HepG2 (cell line): ENCODE data around the gene PMVK. TPM values are rescaled to one million over a fixed set of nuclear protein-coding genes. Genes with fewer than 3 reads are reported as not detected.

ENCODE experiments used
- ARNT2 ChIP-seq: sonication (generic); formaldehyde crosslinking; IDR thresholded peaks from 2 replicates; pipeline ENCODE4 v1.8.0; 2022; ENCODE audit warnings: mild to moderate bottlenecking, low read depth, missing genetic modification reagents, moderate library complexity
- FOXJ3 ChIP-seq: sonication (generic); formaldehyde crosslinking; IDR thresholded peaks from 2 replicates; pipeline ENCODE4 v1.4.0; 2020; ENCODE audit warnings: missing genetic modification reagents, mild to moderate bottlenecking, borderline replicate concordance
- JDP2 ChIP-seq: sonication (generic); formaldehyde crosslinking; IDR thresholded peaks from 2 replicates; pipeline ENCODE4 v1.8.1; 2022; ENCODE audit warnings: missing genetic modification reagents, borderline replicate concordance
- MIXL1 ChIP-seq: IDR thresholded peaks from 2 replicates; pipeline ENCODE4 v1.6.1; 2016
- NPAS2 ChIP-seq: sonication (generic); formaldehyde crosslinking; IDR thresholded peaks from 2 replicates; pipeline ENCODE4 v1.8.0; 2022; ENCODE audit warnings: mild to moderate bottlenecking, missing genetic modification reagents, borderline replicate concordance
- ZKSCAN1 ChIP-seq: fragments of 150-350 bp; IDR thresholded peaks from 2 replicates; pipeline ENCODE4 v1.6.1; 2014; ENCODE audit warnings: low read length
- ZNF3 ChIP-seq: IDR thresholded peaks from 2 replicates; pipeline ENCODE4 v1.7.0; 2017; ENCODE audit warnings: inconsistent platforms
- ZNF556 ChIP-seq: sonication (generic); formaldehyde crosslinking; IDR thresholded peaks from 2 replicates; pipeline ENCODE4 v1.4.0; 2020; ENCODE audit warnings: mild to moderate bottlenecking, missing genetic modification reagents, borderline replicate concordance
- ZNF83 ChIP-seq: sonication (generic); formaldehyde crosslinking; IDR thresholded peaks from 2 replicates; pipeline ENCODE4 v1.4.0; 2020; ENCODE audit warnings: missing genetic modification reagents, mild to moderate bottlenecking, borderline replicate concordance
- ZNF841 ChIP-seq: sonication (generic); formaldehyde crosslinking; IDR thresholded peaks from 2 replicates; pipeline ENCODE4 v1.8.1; 2023; ENCODE audit warnings: missing genetic modification reagents, borderline replicate concordance
- polyA plus RNA-seq, 8 experiments: library from polyadenylated mRNA; depleted of rRNA in 3 of 8; stranded (reverse) in 7 of 8; unstranded in 1 of 8; fragments of >200 nt; fragmentation: Illumina TruSeq in 4 of 8; extraction: Trizol in 4 of 8; gene quantifications; 2 replicates each; pipeline versions ENCODE4 v1.2.1 to v1.2.3, GENCODE V29; 2011 to 2016; ENCODE audit warnings: low read depth in 4 of 8, missing spikeins in 1 of 8, mixed read lengths in 1 of 8; ENCODE audit not compliant: insufficient read depth in 1 of 8
- total RNA-seq, 5 experiments: library from RNA; depleted of rRNA; stranded (reverse); fragments of >200 nt; fragmentation: Illumina TruSeq; extraction: Trizol; gene quantifications; 2 replicates each; pipeline ENCODE4 v1.2.3, GENCODE V29; 2016; ENCODE audit warnings: low read depth in 1 of 5
- TF ChIP-seq, protein P1 (sequence below): sonication (generic); formaldehyde crosslinking; IDR thresholded peaks from 2 replicates; pipeline ENCODE4 v1.4.0; 2020; ENCODE audit warnings: missing genetic modification reagents
- TF ChIP-seq, protein P2 (sequence below): IDR thresholded peaks from 2 replicates; pipeline ENCODE4 v1.6.1; 2012; ENCODE audit warnings: inconsistent platforms
- TF ChIP-seq, protein P3 (sequence below): sonication (generic); formaldehyde crosslinking; IDR thresholded peaks from 2 replicates; pipeline ENCODE4 v1.5.0; 2020; ENCODE audit warnings: missing genetic modification reagents
- TF ChIP-seq, protein P4 (sequence below): conservative IDR thresholded peaks from 2 replicates; pipeline ENCODE4 v1.6.1; 2018; ENCODE audit warnings: missing genetic modification reagents
- TF ChIP-seq, protein P5 (sequence below): sonication (generic); formaldehyde crosslinking; IDR thresholded peaks from 2 replicates; pipeline ENCODE4 v1.8.1; 2023; ENCODE audit warnings: mild to moderate bottlenecking, missing genetic modification reagents
- TF ChIP-seq, protein P6 (sequence below): sonication (generic); formaldehyde crosslinking; IDR thresholded peaks from 2 replicates; pipeline ENCODE4 v1.4.0; 2020; ENCODE audit warnings: missing genetic modification reagents
- TF ChIP-seq, protein P7 (sequence below): sonication (generic); formaldehyde crosslinking; IDR thresholded peaks from 2 replicates; pipeline ENCODE4 v1.4.0; 2020; ENCODE audit warnings: mild to moderate bottlenecking, missing genetic modification reagents
- TF ChIP-seq, protein P8 (sequence below): sonication (generic); formaldehyde crosslinking; IDR thresholded peaks from 2 replicates; pipeline ENCODE4 v1.4.0; 2020; ENCODE audit warnings: mild to moderate bottlenecking, missing genetic modification reagents

The PMVK gene
- total and polyA plus RNA-seq, 2 of the 13 experiments (the other 11 are each of a cell fraction or from before 2014, with no cell fraction given): 3.9 to 12.6 TPM

DNA sequence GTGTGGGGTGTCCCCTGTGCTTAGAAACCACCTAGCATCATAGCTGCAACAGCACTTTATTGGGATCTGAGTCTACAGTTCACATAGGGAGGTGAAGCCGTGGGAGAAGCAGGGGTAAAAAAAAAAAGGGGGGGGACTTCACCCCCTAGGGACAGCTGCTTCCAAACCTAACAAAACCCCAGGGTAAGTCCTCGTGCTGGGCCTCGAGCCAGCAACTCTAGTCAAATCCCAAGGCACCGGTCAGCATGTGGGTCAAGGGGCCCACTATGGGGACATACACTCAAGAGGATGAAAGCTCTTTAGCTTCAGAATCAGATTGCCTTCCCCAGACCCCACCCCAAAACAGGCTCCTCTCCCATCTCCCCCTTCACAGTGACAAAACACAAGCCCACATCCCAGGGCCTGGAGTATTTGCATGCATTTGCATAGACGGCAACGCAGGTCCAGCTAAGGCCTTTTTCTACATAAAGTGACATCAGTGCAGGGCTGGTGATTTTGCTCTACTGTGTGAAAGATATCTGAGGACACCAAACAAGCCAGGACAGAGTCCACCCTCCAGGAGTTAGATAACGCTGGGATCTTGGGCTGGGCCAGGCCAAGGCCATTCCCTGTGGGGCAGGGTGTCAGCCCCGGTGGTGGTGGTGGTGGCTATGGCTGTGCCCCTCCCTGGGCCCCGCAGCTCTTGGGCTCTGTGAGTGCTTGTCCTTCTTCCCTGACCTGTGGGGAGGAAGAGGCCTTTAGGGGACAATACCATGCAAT lies 8.1 kb upstream of the PMVK start (continued):
- TF ChIP-seq, protein P1, sequence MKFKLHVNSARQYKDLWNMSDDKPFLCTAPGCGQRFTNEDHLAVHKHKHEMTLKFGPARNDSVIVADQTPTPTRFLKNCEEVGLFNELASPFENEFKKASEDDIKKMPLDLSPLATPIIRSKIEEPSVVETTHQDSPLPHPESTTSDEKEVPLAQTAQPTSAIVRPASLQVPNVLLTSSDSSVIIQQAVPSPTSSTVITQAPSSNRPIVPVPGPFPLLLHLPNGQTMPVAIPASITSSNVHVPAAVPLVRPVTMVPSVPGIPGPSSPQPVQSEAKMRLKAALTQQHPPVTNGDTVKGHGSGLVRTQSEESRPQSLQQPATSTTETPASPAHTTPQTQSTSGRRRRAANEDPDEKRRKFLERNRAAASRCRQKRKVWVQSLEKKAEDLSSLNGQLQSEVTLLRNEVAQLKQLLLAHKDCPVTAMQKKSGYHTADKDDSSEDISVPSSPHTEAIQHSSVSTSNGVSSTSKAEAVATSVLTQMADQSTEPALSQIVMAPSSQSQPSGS (CRISPR knock-in tag): peak; percentile 68; the same call in 1 of the 2 replicates
- TF ChIP-seq, protein P2, sequence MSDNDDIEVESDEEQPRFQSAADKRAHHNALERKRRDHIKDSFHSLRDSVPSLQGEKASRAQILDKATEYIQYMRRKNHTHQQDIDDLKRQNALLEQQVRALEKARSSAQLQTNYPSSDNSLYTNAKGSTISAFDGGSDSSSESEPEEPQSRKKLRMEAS: peak; percentile 83
- TF ChIP-seq, protein P3, sequence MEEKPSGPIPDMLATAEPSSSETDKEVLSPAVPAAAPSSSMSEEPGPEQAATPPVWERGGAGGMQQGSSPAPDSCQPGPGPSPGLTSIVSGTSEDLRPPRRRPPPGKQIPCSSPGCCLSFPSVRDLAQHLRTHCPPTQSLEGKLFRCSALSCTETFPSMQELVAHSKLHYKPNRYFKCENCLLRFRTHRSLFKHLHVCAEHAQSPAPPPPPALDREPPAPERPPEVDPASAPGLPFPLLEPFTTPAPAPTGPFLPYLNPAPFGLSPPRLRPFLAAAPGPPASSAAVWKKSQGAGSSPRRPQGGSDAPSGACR (CRISPR knock-in tag): peak; percentile 94
- TF ChIP-seq MIXL1 (peak; percentile 36; the same call in 1 of the 2 replicates), FOXJ3 (CRISPR knock-in tag) (peak; percentile 45; the same call in 1 of the 2 replicates), ZNF3 (CRISPR knock-in tag) (no peak), JDP2 (CRISPR knock-in tag) (no peak), NPAS2 (CRISPR knock-in tag) (no peak), ZNF841 (CRISPR knock-in tag) (no peak), ZKSCAN1 (no peak), ZNF556 (CRISPR knock-in tag) (no peak), ARNT2 (CRISPR knock-in tag) (no peak), ZNF83 (CRISPR knock-in tag) (no peak)
- TF ChIP-seq, protein P4, sequence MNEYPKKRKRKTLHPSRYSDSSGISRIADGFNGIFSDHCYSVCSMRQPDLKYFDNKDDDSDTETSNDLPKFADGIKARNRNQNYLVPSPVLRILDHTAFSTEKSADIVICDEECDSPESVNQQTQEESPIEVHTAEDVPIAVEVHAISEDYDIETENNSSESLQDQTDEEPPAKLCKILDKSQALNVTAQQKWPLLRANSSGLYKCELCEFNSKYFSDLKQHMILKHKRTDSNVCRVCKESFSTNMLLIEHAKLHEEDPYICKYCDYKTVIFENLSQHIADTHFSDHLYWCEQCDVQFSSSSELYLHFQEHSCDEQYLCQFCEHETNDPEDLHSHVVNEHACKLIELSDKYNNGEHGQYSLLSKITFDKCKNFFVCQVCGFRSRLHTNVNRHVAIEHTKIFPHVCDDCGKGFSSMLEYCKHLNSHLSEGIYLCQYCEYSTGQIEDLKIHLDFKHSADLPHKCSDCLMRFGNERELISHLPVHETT (CRISPR knock-in tag): no peak
- TF ChIP-seq, protein P5, sequence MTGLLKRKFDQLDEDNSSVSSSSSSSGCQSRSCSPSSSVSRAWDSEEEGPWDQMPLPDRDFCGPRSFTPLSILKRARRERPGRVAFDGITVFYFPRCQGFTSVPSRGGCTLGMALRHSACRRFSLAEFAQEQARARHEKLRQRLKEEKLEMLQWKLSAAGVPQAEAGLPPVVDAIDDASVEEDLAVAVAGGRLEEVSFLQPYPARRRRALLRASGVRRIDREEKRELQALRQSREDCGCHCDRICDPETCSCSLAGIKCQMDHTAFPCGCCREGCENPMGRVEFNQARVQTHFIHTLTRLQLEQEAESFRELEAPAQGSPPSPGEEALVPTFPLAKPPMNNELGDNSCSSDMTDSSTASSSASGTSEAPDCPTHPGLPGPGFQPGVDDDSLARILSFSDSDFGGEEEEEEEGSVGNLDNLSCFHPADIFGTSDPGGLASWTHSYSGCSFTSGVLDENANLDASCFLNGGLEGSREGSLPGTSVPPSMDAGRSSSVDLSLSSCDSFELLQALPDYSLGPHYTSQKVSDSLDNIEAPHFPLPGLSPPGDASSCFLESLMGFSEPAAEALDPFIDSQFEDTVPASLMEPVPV: no peak
- TF ChIP-seq, protein P6, sequence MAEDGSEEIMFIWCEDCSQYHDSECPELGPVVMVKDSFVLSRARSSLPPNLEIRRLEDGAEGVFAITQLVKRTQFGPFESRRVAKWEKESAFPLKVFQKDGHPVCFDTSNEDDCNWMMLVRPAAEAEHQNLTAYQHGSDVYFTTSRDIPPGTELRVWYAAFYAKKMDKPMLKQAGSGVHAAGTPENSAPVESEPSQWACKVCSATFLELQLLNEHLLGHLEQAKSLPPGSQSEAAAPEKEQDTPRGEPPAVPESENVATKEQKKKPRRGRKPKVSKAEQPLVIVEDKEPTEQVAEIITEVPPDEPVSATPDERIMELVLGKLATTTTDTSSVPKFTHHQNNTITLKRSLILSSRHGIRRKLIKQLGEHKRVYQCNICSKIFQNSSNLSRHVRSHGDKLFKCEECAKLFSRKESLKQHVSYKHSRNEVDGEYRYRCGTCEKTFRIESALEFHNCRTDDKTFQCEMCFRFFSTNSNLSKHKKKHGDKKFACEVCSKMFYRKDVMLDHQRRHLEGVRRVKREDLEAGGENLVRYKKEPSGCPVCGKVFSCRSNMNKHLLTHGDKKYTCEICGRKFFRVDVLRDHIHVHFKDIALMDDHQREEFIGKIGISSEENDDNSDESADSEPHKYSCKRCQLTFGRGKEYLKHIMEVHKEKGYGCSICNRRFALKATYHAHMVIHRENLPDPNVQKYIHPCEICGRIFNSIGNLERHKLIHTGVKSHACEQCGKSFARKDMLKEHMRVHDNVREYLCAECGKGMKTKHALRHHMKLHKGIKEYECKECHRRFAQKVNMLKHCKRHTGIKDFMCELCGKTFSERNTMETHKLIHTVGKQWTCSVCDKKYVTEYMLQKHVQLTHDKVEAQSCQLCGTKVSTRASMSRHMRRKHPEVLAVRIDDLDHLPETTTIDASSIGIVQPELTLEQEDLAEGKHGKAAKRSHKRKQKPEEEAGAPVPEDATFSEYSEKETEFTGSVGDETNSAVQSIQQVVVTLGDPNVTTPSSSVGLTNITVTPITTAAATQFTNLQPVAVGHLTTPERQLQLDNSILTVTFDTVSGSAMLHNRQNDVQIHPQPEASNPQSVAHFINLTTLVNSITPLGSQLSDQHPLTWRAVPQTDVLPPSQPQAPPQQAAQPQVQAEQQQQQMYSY (CRISPR knock-in tag): peak; percentile 93
- TF ChIP-seq, protein P7, sequence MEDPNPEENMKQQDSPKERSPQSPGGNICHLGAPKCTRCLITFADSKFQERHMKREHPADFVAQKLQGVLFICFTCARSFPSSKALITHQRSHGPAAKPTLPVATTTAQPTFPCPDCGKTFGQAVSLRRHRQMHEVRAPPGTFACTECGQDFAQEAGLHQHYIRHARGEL: no peak
- TF ChIP-seq, protein P8, sequence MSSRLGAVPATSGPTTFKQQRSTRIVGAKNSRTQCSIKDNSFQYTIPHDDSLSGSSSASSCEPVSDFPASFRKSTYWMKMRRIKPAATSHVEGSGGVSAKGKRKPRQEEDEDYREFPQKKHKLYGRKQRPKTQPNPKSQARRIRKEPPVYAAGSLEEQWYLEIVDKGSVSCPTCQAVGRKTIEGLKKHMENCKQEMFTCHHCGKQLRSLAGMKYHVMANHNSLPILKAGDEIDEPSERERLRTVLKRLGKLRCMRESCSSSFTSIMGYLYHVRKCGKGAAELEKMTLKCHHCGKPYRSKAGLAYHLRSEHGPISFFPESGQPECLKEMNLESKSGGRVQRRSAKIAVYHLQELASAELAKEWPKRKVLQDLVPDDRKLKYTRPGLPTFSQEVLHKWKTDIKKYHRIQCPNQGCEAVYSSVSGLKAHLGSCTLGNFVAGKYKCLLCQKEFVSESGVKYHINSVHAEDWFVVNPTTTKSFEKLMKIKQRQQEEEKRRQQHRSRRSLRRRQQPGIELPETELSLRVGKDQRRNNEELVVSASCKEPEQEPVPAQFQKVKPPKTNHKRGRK (CRISPR knock-in tag): no peak
